Measurements from ENCODE around the gene BCL2L12. TPM values are rescaled to one million over a fixed set of nuclear protein-coding genes. Genes with fewer than 3 reads are reported as not detected.

The BCL2L12 gene
- total and polyA plus RNA-seq, 2 donors (not counting 1 experiment from before 2014, with no cell fraction given) = 19.9 to 22.1 TPM

DNA sequence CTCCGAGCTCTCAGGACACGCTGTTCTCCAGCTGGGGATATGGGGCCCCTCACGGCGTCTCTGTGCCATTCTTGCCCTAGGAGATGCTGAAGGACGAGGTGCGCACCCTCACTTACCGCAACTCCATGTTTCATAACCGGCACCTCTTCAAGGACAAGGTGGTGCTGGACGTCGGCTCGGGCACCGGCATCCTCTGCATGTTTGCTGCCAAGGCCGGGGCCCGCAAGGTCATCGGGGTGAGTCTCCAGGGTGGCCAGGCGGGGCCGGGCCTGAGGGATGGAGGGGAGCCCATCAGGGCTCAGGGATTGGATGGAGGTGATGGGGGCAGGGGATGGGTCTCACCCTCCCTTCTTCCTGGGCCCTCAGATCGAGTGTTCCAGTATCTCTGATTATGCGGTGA lies 16.1 kb downstream of the BCL2L12 start:
- Histone ChIP-seq H3K27ac (ENCODE audit: low read length in 2 of 2) (no peak overlapping the region), H3K4me2 (replicated peaks; ENCODE audit: low read depth, low read length, poor library complexity, severe bottlenecking) (no peak overlapping the region), H3K4me1 (ENCODE audit: control insufficient read depth in 2 of 2, insufficient read depth in 2 of 2, low read length in 2 of 2) (peaks cover 26 to 33% of the 10 kb centered on the region in 2 donors), H2AFZ (ENCODE audit: insufficient read depth, low read depth, low read length, poor library complexity, severe bottlenecking) (no peak overlapping the region), H3K27me3 (replicated peaks in 1 of 4; ENCODE audit: control extremely low read depth in 1 of 4, control insufficient read depth in 3 of 4, insufficient read depth in 4 of 4, low read length in 3 of 4) (no peaks in the 10 kb centered on the region), H3K9me3 (ENCODE audit: control extremely low read depth in 1 of 3, control insufficient read depth in 2 of 3, insufficient read depth in 1 of 3, low read length in 2 of 3) (no peaks in the 10 kb centered on the region), H3K9ac (ENCODE audit: low read length) (no peak overlapping the region), H4K20me1 (ENCODE audit: control insufficient read depth, insufficient read depth, low read length, poor library complexity, severe bottlenecking) (peaks cover 84% of the 10 kb centered on the region), H3K79me2 (ENCODE audit: control insufficient read depth, insufficient read depth, low read length) (peaks cover 61% of the 10 kb centered on the region), H3K36me3 (replicated peaks in 1 of 2; ENCODE audit: control extremely low read depth in 1 of 2, control insufficient read depth in 1 of 2, extremely low read depth in 1 of 2, insufficient read depth in 2 of 2, low read length in 1 of 2) (peaks cover 0 to 55% of the 10 kb centered on the region in 2 experiments), H3K4me3 (ENCODE audit: control extremely low read depth in 1 of 5, extremely low read depth in 1 of 5, insufficient read depth in 1 of 5, low read depth in 2 of 5, low read length in 4 of 5) (no peak overlapping the region)
- TF ChIP-seq, protein P1, sequence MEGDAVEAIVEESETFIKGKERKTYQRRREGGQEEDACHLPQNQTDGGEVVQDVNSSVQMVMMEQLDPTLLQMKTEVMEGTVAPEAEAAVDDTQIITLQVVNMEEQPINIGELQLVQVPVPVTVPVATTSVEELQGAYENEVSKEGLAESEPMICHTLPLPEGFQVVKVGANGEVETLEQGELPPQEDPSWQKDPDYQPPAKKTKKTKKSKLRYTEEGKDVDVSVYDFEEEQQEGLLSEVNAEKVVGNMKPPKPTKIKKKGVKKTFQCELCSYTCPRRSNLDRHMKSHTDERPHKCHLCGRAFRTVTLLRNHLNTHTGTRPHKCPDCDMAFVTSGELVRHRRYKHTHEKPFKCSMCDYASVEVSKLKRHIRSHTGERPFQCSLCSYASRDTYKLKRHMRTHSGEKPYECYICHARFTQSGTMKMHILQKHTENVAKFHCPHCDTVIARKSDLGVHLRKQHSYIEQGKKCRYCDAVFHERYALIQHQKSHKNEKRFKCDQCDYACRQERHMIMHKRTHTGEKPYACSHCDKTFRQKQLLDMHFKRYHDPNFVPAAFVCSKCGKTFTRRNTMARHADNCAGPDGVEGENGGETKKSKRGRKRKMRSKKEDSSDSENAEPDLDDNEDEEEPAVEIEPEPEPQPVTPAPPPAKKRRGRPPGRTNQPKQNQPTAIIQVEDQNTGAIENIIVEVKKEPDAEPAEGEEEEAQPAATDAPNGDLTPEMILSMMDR (IDR thresholded peaks at IDR 0.05) = no peak
- TF ChIP-seq EZH2 (IDR thresholded peaks at IDR 0.05; ENCODE audit: borderline replicate concordance, insufficient read depth, low read depth, low read length, poor library complexity, severe bottlenecking) = no peak
- WGBS (ENCODE audit: insufficient coverage) = 98% methylated on average over 16 of the region's 19 CpGs
- Mint-ChIP-seq H3K27me3 (no peaks in the 10 kb centered on the region), H3K4me3 (no peak overlapping the region), H3K27ac (peak overlapping the region; percentile 15), H3K9me3 (ENCODE audit: insufficient read depth) (no peaks in the 10 kb centered on the region), H3K4me1 (peaks cover 34% of the 10 kb centered on the region)
- ChIA-PET POLR2A (no interaction called here), CTCF (interaction anchor here (0.6 to 1.9 kb wide), 5 partner anchors 10 to 177 kb away, joined by 3 to 8 read pairs (median 7); partner anchors contain the start of genes NOSIP and PRRG2)
- DNase-seq (peak; percentile 25), ATAC-seq (ENCODE audit: low read depth) (no peak)
- intact Hi-C loops (cut with micrococcal nuclease) = no loop called here

DNA sequence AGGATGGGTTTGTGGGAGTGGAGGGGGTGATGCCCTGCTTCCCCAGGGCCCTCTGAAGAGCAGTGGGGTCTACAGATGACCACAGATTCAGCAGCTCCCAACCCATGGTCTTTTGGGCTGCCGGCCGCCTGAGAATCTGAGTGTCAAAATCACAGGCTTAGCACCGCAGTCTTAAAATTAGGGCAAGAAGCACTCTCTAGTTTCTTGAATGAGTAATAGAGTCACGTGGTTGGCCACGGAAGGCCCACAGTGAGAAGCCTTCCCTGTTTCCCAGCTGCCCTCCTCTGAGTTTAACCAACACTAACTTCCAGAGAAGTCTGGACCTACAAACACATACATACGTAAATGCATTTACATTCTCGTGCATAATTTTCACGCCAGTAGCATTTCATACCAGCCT lies 16.5 kb downstream of the BCL2L12 start:
- WGBS (ENCODE audit: insufficient coverage) = 97% methylated on average over 6 of the region's 8 CpGs
- H3K4me2 ChIP-seq (replicated peaks; ENCODE audit: low read depth, low read length, poor library complexity, severe bottlenecking) = no peak overlapping the region
- no peak for ATAC-seq (ENCODE audit: low read depth)
- no peak for DNase-seq
- peaks cover 26 to 33% of the 10 kb centered on the region in 2 donors for H3K4me1 ChIP-seq (ENCODE audit: control insufficient read depth in 2 of 2, insufficient read depth in 2 of 2, low read length in 2 of 2)
- no peaks in the 10 kb centered on the region for H3K27me3 ChIP-seq (replicated peaks in 1 of 4; ENCODE audit: control extremely low read depth in 1 of 4, control insufficient read depth in 3 of 4, insufficient read depth in 4 of 4, low read length in 3 of 4)
- no peaks in the 10 kb centered on the region for H3K9me3 ChIP-seq (ENCODE audit: control extremely low read depth in 1 of 3, control insufficient read depth in 2 of 3, insufficient read depth in 1 of 3, low read length in 2 of 3)
- H3K36me3 ChIP-seq (replicated peaks in 1 of 2; ENCODE audit: control extremely low read depth in 1 of 2, control insufficient read depth in 1 of 2, extremely low read depth in 1 of 2, insufficient read depth in 2 of 2, low read length in 1 of 2) = peaks cover 0 to 59% of the 10 kb centered on the region in 2 experiments
- intact Hi-C loops (cut with micrococcal nuclease) = no loop called here
- ChIA-PET POLR2A (no interaction called here), CTCF (interaction anchor here (1.9 kb wide), 1 partner anchor 10 kb away, joined by 8 read pairs; no protein-coding TSS in a partner anchor)
- H3K27me3 Mint-ChIP-seq = no peaks in the 10 kb centered on the region
- no peak overlapping the region for H3K9ac ChIP-seq (ENCODE audit: low read length)
- peak overlapping the region; percentile 15 for H3K27ac Mint-ChIP-seq
- H3K4me1 Mint-ChIP-seq = peaks cover 30% of the 10 kb centered on the region
- H2AFZ ChIP-seq (ENCODE audit: insufficient read depth, low read depth, low read length, poor library complexity, severe bottlenecking) = no peak overlapping the region
- H3K4me3 ChIP-seq (ENCODE audit: control extremely low read depth in 1 of 5, extremely low read depth in 1 of 5, insufficient read depth in 1 of 5, low read depth in 2 of 5, low read length in 4 of 5) = no peak overlapping the region
- no peak overlapping the region for H3K4me3 Mint-ChIP-seq
- H3K79me2 ChIP-seq (ENCODE audit: control insufficient read depth, insufficient read depth, low read length) = peaks cover 59% of the 10 kb centered on the region
- H3K27ac ChIP-seq (ENCODE audit: low read length in 2 of 2) = no peak overlapping the region
- no peak for TF ChIP-seq EZH2 (IDR thresholded peaks at IDR 0.05; ENCODE audit: borderline replicate concordance, insufficient read depth, low read depth, low read length, poor library complexity, severe bottlenecking)
- TF ChIP-seq, protein P1 (IDR thresholded peaks at IDR 0.05) = no peak
- no peaks in the 10 kb centered on the region for H3K9me3 Mint-ChIP-seq (ENCODE audit: insufficient read depth)
- peaks cover 82% of the 10 kb centered on the region for H4K20me1 ChIP-seq (ENCODE audit: control insufficient read depth, insufficient read depth, low read length, poor library complexity, severe bottlenecking)

Data from B cell (primary cell).